Tibial nerve (tissue), 4 donors: ENCODE results near the gene TRIM25.

ENCODE experiments used
- EP300 ChIP-seq, 2 donors: sonication (generic); formaldehyde crosslinking; IDR thresholded peaks; one replicate each; pipeline ENCODE4 v1.6.1; 2017; ENCODE audit warnings: antibody characterized with exemption in 2 of 2, mild to moderate bottlenecking in 1 of 2
- TF ChIP-seq, protein P1 (sequence below), 5 experiments: fragments of 200-600 bp in 3 of 5; fragments of 450-650 bp in 2 of 5; sonication (generic) in 3 of 5; IDR thresholded peaks; one replicate each; pipeline ENCODE4 v1.5.1; 2016 to 2019; ENCODE audit warnings: antibody characterized with exemption in 5 of 5, mild to moderate bottlenecking in 3 of 5, moderate library complexity in 2 of 5

DNA sequence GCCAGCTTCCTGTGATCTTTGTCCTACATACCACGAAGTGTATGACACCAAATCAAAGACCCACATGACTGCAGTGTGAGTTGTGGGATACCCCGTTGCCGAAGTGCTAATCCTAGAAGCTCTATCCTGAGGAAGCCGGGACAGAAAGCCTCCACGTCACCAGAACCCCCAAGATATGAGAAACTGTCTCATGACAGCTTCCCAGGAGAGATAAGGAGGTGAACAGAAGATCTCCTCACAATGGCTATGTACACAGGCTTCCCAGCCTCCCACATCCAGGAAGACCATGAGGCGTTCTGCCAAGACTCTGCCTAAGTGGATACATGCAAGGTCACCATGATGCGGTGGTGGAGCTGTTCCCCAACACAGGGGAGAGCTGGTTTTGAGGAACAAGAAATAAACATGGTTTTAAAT, 37.1 kb downstream of the TRIM25 start:
- TF ChIP-seq, protein P1, sequence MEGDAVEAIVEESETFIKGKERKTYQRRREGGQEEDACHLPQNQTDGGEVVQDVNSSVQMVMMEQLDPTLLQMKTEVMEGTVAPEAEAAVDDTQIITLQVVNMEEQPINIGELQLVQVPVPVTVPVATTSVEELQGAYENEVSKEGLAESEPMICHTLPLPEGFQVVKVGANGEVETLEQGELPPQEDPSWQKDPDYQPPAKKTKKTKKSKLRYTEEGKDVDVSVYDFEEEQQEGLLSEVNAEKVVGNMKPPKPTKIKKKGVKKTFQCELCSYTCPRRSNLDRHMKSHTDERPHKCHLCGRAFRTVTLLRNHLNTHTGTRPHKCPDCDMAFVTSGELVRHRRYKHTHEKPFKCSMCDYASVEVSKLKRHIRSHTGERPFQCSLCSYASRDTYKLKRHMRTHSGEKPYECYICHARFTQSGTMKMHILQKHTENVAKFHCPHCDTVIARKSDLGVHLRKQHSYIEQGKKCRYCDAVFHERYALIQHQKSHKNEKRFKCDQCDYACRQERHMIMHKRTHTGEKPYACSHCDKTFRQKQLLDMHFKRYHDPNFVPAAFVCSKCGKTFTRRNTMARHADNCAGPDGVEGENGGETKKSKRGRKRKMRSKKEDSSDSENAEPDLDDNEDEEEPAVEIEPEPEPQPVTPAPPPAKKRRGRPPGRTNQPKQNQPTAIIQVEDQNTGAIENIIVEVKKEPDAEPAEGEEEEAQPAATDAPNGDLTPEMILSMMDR (IDR thresholded peaks at IDR 0.05): no peak
- TF ChIP-seq EP300 (IDR thresholded peaks at IDR 0.05): no peak
